ENCODE data around the gene GUCY1A1.

Gene GUCY1A1

DNA sequence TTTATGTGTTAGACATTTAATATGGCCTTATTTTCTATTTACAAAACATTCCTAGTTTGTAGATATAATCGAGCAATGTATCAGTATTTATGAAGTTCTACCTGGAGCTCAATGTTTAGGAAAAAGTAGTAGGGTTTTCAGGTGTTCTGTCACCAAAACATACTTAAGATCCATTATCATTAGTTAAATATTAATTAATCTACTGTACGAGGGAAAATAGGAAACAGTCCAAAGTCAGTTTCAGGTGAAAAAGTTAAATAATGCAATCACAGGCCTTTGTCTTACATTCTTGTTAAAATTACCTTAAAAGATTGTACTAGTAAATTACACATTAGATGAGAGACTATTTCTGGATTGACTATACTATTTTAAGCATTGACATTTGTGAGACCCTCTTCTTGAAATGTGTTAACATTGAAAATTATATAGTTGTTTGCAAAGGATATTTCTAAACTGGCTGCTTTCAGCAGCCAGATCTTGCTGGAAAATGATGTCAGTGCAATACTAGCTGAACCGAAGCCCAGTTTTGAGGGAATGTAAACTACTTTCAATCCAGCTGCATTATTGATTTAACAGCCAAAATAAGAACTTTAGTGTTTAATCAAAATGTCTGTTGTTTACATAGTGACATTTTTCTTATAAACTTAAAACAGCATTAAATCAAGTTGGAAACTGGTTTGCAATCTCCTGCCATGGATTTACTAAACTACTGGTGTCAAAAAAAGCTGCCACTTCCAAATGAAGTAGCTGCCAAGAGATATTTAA, 111.5 kb downstream of the GUCY1A1 start:
- no peak for DNase-seq (ENCODE audit: low read depth in 3 of 3)

DNA sequence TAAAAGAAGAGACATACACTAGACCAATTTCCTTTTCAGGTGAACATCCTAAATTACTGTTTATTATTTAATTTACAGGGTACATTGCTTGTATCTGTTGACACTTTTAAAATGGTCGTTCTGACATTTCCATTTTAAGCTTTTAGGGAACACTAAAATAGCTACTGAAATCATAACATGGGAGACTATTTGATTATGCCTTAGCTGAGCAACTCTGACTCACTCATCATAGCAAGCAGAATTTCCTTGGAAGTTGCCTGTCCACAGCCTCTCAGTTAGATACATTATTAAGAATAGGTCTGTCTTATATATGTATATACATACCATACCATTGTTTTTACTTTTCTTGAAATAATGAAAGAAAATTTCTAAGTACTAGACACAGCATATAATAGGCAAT, 114.1 kb downstream of the GUCY1A1 start:
- DNase-seq (ENCODE audit: low read depth in 3 of 3): no peak

DNA sequence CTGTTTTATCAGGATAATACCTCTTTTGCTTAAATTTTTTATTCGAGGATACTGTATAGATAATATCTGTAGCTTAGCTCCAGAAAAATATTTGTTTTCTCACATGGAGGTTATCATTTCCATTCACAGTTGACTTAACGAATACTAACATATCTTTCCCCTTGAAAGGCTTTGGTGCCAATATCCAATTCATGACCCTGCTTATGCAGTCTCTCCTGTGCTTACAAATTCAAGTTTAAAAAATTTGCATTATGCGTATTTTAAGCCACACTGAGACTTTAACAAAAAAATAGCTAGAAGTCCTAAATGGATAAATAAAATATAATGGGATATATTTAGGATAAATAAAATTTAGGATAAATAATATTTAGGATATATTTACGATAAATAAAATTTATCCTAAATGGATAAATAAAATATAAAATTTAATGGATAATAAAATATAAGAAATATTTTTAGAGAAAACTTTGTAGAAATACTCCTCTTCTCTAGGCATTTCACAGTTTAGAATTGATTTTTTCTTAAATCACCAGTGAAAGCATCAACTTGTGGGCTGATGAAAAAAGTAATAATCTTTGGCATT, 114.7 kb downstream of the GUCY1A1 start:
- DNase-seq (ENCODE audit: low read depth in 3 of 3): no peak

Data from stimulated activated CD4-positive, alpha-beta T cell treated with anti-CD3 and anti-CD28 coated beads, TNF-alpha, amount 100 ng/mL, for 24 hours (primary cell).